ENCODE measurements around the gene CCL25.
"Not testable (repeated sequence)": the region's sequence is repeated elsewhere in the genome, so short reads cannot be mapped to it uniquely, and the experiment has no call there.

CCL25 gene, protein sequence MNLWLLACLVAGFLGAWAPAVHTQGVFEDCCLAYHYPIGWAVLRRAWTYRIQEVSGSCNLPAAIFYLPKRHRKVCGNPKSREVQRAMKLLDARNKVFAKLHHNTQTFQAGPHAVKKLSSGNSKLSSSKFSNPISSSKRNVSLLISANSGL

DNA sequence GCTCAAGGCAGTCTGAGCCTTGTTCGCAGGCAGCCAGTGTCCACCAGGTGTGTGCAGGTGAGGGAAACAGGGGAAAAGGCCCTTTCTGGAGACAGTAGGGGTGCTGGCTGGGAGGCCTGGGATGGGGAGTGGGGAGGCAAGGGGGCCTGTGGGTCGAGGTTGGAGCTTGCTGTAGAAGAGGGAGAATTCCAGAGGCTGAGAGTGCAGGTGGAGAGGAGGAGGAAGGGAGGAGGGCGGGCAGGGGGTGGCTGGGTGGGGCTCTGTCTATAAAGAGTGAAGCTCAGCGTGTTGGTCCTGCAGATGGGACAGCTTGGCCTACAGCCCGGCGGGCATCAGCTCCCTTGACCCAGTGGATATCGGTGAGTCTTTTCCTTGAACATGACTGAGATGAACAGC is at the start of gene CCL25:
Gene CCL25, plus strand, starts transcription at position 297 of the 396 bp plus-strand sequence. CDS start 290 bp downstream, outside the sequence.
- in situ Hi-C loops (cut with MboI; ENCODE audit: low sequenced_read_pairs) = no loop called here

- in situ Hi-C loops (cut with MboI; ENCODE audit: low sequenced_read_pairs) = no loop called here
These were observed 48.6 kb upstream of the CCL25 start for GRCh38 chr19:8004001-8004400.

- in situ Hi-C loops (cut with MboI; ENCODE audit: low sequenced_read_pairs) = no loop called here
These were observed 47.6 kb upstream of the CCL25 start for GRCh38 chr19:8004723-8005513.

GRCh38 chr19:8005534-8006256 is 46.9 kb upstream of the CCL25 start, which contains the start of gene ELAVL1:
Gene ELAVL1 (minus strand): TSS chr19:8005641. CDS start chr19:7991815, 13,826 bp downstream.
- in situ Hi-C loops (cut with MboI; ENCODE audit: low sequenced_read_pairs) = no loop called here

- in situ Hi-C loops (cut with MboI; ENCODE audit: low sequenced_read_pairs) = no loop called here
These were observed 34.8 kb upstream of the CCL25 start for GRCh38 chr19:8017808-8018207.

DNA sequence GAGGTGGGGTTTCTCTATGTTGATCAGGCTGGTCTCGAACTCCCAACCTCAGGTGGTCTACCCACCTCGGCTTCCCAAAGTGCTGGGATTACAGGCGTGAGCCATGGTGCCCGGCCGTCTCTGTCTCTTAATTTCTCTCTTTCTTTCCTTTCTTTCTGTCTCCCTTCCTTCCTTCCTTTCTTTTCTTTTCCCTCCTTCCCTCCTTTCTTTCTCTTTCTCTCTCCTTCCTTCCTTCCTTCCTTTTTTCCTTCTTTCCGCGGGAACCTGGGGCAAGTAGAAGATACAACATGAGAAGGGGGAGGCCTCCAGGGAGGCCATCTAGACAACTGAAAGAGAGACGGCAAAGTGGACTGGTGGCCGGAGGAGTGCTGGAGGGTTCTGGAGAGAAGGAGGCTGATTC is 31.9 kb upstream of the CCL25 start:
- in situ Hi-C loops (cut with MboI; ENCODE audit: low sequenced_read_pairs) = no loop called here

DNA sequence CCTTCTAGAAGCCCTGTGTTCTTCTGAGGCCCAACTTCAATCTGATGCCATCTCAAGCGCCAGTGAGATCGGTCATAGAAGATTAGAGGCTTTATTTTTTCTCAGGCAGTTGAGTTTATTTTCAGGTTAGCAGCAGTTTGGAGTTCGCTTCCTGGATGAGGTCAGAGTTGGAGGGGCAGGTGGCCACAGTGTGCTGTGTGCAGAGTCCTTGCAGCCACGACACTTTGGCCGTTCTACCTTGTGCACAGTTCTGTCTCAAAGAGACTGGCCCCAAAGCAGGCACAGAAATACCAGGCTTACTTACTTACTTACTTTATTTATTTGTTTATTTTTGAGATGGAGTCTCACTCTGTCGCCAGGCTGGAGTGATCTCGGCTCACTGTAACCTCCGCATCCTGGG is 31.2 kb upstream of the CCL25 start:
- in situ Hi-C loops (cut with MboI; ENCODE audit: low sequenced_read_pairs) = no loop called here

GRCh38 chr19:8022275-8022674 is 30.3 kb upstream of the CCL25 start:
- in situ Hi-C loops (cut with MboI; ENCODE audit: low sequenced_read_pairs) = no loop called here

- in situ Hi-C loops (cut with MboI; ENCODE audit: low sequenced_read_pairs) = no loop called here
These were observed 29.2 kb upstream of the CCL25 start for GRCh38 chr19:8023371-8023770.

- in situ Hi-C loops (cut with MboI; ENCODE audit: low sequenced_read_pairs) = not testable (repeated sequence)
These were observed 28.3 kb upstream of the CCL25 start for GRCh38 chr19:8024256-8024655.

GRCh38 chr19:8025316-8025715 is 27.2 kb upstream of the CCL25 start:
- in situ Hi-C loops (cut with MboI; ENCODE audit: low sequenced_read_pairs) = no loop called here

- in situ Hi-C loops (cut with MboI; ENCODE audit: low sequenced_read_pairs) = no loop called here
These were observed 23.5 kb upstream of the CCL25 start for GRCh38 chr19:8028951-8029491.

DNA sequence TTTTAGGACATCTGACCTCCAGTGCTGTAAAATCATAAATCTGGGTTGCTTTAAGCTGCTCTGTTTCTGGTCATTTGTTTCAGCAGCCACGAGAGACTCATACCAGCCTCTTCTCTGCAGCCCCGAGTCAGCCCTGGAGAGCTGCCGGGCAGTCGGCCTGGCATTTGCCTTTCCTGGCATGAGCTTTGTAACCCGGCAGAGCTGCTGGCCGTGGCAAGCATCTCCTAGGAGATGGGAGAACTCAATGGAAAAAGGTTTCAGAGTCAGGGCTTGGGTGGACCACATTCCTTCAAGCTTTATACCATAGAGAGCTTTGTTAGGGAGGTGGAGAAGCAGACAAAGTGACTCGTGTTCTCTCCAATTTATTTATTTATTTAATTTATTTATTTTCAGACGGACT is 21.6 kb upstream of the CCL25 start:
- in situ Hi-C loops (cut with MboI; ENCODE audit: low sequenced_read_pairs) = no loop called here

DNA sequence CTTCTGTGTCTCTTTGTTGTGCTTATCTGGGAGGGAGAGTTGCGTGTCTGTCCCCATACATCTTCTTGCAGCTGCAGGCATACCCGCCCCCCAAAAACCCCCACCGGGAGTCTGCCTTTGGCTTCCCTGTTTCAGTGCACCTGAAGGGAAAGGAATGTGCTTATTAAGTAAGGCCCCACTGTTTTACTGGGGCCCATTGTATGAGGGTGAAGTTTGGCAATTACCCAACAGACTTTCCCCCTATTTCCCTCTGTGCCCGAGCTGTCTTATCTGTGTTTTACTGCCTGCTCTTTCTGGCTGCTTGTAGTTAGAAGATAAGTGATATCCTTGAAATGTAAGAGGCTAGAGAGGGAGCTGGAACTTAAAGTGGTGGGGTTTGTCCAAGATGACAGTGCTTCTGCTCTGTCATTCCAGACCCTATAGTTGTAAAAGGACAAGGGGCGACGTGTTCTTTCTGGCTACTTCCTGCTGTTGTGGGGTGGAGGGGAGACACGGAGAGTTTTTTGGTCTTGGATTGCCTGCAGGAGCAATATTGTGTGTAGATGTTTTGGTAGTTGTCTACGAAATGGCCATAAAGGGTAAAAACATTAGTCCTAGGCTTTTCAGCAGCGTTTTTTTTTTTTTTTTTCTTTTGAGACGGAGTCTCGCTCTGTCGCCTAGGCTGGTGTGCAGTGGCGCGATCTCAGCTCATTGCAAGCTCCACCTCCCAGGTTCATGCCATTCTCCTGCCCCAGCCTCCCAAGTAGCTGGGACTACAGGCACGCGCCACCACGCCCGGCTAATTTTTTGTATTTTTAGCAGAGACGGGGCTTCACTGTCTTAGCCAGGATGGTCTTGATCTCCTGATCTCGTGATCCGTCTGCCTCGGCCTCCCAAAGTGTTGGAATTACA is 19.0 kb upstream of the CCL25 start:
- in situ Hi-C loops (cut with MboI; ENCODE audit: low sequenced_read_pairs) = not testable (repeated sequence)

DNA sequence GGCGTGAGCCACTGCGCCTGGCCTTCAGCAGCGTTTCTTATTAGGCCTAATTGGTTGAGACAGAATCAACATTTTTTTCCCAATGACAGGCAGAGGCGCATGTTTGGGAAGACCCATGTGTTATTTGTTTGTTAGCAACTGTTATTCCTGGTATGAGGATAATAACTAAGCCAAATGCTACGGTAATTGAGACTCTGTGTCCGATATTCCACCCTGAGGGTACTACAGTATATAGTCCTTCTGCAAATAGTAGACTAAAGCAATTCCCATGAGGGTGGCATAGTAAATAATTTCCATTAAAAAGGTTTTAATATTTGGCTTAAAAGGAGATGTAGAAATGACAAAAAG is 18.4 kb upstream of the CCL25 start:
- in situ Hi-C loops (cut with MboI; ENCODE audit: low sequenced_read_pairs) = no loop called here

- in situ Hi-C loops (cut with MboI; ENCODE audit: low sequenced_read_pairs) = no loop called here
These were observed 16.0 kb upstream of the CCL25 start for GRCh38 chr19:8036434-8037099.

- in situ Hi-C loops (cut with MboI; ENCODE audit: low sequenced_read_pairs) = no loop called here
These were observed 13.7 kb upstream of the CCL25 start for GRCh38 chr19:8038815-8039214.

GRCh38 chr19:8039231-8039630 is 13.3 kb upstream of the CCL25 start:
- in situ Hi-C loops (cut with MboI; ENCODE audit: low sequenced_read_pairs) = no loop called here

DNA sequence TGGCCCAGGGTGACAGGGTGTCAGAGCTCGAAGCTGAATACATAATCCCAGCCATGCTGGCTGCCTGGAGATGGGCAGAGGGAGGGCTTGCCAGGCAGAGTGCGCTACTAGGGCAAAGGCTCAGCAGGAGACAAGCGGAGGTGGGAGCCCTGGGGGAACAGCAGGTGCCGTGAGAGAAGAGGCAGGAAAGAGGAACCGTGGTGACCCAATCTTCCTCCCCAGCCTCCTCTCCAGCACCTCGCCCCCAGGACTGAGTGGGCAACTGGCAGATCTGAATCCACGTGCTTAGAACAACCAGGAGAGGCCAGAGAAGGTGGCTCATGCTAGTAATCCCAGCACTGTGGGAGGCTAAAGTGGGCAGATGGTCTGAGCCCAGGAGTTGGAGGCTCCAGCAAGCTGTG is 11.0 kb upstream of the CCL25 start:
- in situ Hi-C loops (cut with MboI; ENCODE audit: low sequenced_read_pairs) = no loop called here

- in situ Hi-C loops (cut with MboI; ENCODE audit: low sequenced_read_pairs) = no loop called here
These were observed 9.7 kb upstream of the CCL25 start for GRCh38 chr19:8042900-8043299.

Data from HL-60/S4 (cell line).